Measurements from ENCODE around the gene CXXC5. TPM values are rescaled to one million over a fixed set of nuclear protein-coding genes. Genes with fewer than 3 reads are reported as not detected.

CXXC5 gene
- total and polyA plus RNA-seq, 3 experiments from 2014 or later: 2.1 to 67.0 (median 3.1) TPM

DNA sequence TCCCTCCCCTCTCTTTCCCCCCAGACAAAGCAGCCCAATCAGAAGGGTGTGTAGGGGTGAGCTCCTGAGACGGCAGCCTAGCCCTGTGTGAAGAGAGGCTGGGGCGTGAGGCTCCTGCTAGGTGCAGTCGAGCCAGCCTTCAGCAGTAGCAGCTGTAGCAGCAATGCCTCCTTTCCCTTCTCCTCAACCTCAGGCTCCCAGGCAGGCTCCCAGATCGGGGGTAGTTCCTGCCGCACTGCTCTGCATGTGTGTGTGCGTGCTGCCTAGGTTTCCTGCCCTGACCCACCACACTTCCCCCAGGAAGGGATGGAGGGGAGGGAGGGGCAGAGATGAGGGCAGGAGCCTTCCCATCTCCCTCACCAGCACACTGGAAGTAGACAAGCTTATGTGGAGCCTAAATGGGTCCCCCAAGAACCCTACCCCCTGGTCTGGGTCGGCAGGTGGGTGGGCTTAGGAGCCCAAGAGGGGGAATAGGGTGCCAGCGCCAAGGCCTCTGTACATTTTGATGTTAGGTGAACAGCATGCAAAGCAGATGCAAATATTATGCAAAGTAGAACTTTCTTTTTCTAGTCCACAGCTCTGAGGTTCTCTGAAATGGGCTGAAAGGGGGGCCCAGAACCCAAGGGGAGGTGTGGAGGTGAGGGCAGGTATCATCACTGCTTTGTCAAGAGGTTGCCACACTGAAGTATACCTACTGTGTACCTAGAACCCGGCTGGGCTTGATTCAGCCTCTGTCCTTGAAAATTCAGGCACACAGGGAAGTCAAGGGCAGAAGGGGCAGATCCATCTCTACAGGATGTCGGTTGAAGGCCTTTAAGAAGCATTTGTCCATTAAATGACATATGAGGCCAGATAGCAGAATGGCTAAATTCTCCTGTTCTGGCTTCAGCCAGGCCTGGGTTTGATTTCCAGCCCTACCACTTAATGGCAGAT lies 57.8 kb downstream of the CXXC5 start:
- Mint-ChIP-seq H3K36me3 (no peaks in the 10 kb centered on the region), H3K9me3 (no peaks in the 10 kb centered on the region), H3K27ac (peak overlapping the region; percentile 24 to 65 (median 48)), H3K4me1 (peaks cover 25 to 50% (median 34%) of the 10 kb centered on the region in 3 donors), H3K27me3 (peaks cover 3 to 6% of the 10 kb centered on the region in 2 donors), H3K4me3 (peak overlapping the region in 1 of 7 donors; percentile 13)
- Histone ChIP-seq H3K4me1 (ENCODE audit: insufficient read depth, low read length) (peaks cover 27% of the 10 kb centered on the region), H3K36me3 (ENCODE audit: insufficient read depth, low read length) (no peaks in the 10 kb centered on the region), H3K4me3 (ENCODE audit: low read length) (no peak overlapping the region), H3K9me3 (ENCODE audit: low read length) (no peaks in the 10 kb centered on the region), H3K27ac (ENCODE audit: low read depth, low read length) (no peak overlapping the region), H3K27me3 (ENCODE audit: insufficient read depth, low read length, poor library complexity, severe bottlenecking) (no peaks in the 10 kb centered on the region)
- ChIA-PET POLR2A (no interaction called here), CTCF (interaction anchor here (1.0 kb wide), 1 partner anchor 16 kb away, joined by 3 read pairs; no protein-coding TSS in a partner anchor)
- no peak for DNase-seq

DNA sequence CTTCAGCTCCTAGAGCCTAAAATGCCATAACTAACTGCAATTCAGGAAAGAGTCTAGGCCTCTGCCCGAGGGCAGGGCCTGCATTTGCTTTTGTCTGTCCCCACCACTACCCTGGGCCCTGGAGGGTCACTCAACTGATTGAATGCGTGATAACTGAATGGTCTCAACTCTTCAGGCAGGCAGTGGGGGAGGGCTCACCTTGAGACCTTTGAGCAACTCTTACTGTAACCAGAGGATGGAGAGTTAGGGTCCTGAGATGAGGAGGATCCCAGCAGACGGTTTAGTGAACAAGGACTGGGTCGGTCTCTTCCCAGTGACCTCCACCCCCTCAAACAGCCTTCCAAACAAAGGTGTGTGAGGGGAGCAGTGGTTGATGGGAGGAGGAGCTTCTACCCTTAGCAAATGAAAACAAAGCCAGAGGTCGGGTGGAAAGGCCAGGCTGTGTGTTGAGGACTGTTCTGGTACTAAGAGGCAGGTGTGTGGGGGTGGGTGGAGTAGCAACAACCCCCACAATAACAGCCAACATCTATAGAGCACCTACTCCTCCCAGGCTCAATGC lies 59.4 kb downstream of the CXXC5 start:
- H3K27me3 Mint-ChIP-seq: peaks cover 3% of the 10 kb centered on the region in 2 donors
- H3K36me3 Mint-ChIP-seq: no peaks in the 10 kb centered on the region
- H3K4me1 Mint-ChIP-seq: peaks cover 21 to 48% (median 32%) of the 10 kb centered on the region in 3 donors
- Histone ChIP-seq H3K27ac (ENCODE audit: low read depth, low read length) (no peak overlapping the region), H3K4me3 (ENCODE audit: low read length) (no peak overlapping the region), H3K36me3 (ENCODE audit: insufficient read depth, low read length) (no peaks in the 10 kb centered on the region), H3K4me1 (ENCODE audit: insufficient read depth, low read length) (peaks cover 32% of the 10 kb centered on the region), H3K9me3 (ENCODE audit: low read length) (no peaks in the 10 kb centered on the region), H3K27me3 (ENCODE audit: insufficient read depth, low read length, poor library complexity, severe bottlenecking) (no peaks in the 10 kb centered on the region)
- H3K9me3 Mint-ChIP-seq: no peaks in the 10 kb centered on the region
- ChIA-PET CTCF (interaction anchor here (0.5 to 1.5 kb wide), 3 partner anchors 17 to 140 kb away, joined by 3 to 5 read pairs (median 3); no protein-coding TSS in a partner anchor), POLR2A (interaction anchor here (0.7 kb wide), 1 partner anchor 286 kb away, joined by 3 read pairs; no protein-coding TSS in a partner anchor)
- H3K4me3 Mint-ChIP-seq: no peak overlapping the region
- no peak for DNase-seq
- H3K27ac Mint-ChIP-seq: peak overlapping the region; percentile 27 to 83 (median 77)

DNA sequence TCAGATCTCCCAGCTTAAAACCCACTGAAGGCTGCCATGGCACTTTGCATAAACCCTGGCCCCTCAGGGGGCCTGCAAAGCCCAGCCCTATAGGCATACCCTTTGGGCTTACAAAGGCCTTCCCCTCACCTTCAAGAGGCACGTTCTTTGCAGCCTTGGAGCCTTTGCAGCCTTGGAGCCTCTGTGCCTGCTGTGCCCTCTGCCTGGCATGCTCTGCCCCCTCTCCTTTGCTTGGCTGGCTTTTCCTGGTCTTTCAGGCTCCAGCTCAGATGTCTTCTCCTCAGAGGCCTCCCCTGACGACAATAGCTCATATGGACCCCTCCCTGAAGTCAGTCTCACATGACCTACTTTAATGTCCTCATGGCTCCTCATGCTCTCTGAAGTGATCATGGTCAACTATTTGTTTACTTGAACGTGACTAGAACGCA lies 60.3 kb downstream of the CXXC5 start:
- Mint-ChIP-seq H3K36me3 (no peaks in the 10 kb centered on the region), H3K27me3 (no peaks in the 10 kb centered on the region), H3K4me3 (peak overlapping the region in 5 of 7 donors; percentile 23 to 85 (median 64)), H3K4me1 (peaks cover 26 to 58% (median 34%) of the 10 kb centered on the region in 3 donors), H3K27ac (peak overlapping the region; percentile 20 to 96 (median 78)), H3K9me3 (no peaks in the 10 kb centered on the region)
- H3K27me3 ChIP-seq (ENCODE audit: insufficient read depth, low read length, poor library complexity, severe bottlenecking): no peaks in the 10 kb centered on the region
- no peaks in the 10 kb centered on the region for H3K36me3 ChIP-seq (ENCODE audit: insufficient read depth, low read length)
- peaks cover 32% of the 10 kb centered on the region for H3K4me1 ChIP-seq (ENCODE audit: insufficient read depth, low read length)
- POLR2A ChIA-PET: interaction anchor here (0.7 to 2.6 kb wide), 2 partner anchors 8 to 285 kb away, joined by 3 to 15 read pairs; no protein-coding TSS in a partner anchor
- no peaks in the 10 kb centered on the region for H3K9me3 ChIP-seq (ENCODE audit: low read length)
- H3K27ac ChIP-seq (ENCODE audit: low read depth, low read length): peak overlapping the region; percentile 51
- DNase-seq: no peak
- CTCF ChIA-PET: interaction anchor here (0.8 to 4.3 kb wide), 5 partner anchors 17 to 67 kb away, joined by 3 to 19 read pairs (median 12); no protein-coding TSS in a partner anchor
- no peak overlapping the region for H3K4me3 ChIP-seq (ENCODE audit: low read length)

DNA sequence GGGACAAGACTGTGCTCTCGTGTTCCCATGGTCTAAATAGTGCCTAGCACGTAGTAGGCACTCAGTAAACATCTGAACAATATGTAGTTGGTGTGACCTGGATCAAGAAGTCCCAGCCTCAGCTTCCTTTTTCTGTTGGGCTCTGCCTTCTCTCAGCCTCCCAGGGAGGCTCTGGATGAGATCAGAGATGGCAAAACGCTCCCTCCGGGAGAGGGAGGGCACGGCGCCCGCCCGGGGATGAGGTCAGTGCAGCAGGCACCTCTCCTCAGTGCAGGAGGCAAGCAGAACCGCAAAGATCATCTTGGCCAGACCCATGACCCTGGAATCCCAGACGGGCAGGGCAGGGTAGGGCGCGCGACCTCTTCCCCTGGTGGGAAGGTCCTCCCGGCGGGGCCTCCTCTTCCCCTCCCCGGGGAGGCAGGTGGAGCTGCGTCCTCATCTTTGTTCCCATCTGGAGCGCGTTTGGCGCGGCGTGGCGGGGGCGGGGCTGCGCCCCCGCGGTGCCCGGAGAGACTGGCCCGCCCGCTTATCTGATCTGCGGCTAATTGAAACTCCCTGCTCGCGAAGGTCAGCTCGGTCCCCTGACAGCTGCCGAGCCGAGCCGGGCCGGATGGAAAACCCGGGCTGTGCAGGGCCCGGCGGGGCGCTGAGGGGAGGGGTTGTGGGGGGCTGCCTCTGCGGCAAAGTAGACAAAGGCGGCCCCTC lies 60.9 kb downstream of the CXXC5 start:
- no peaks in the 10 kb centered on the region for H3K9me3 Mint-ChIP-seq
- H3K4me1 Mint-ChIP-seq: peaks cover 26 to 60% (median 34%) of the 10 kb centered on the region in 3 donors
- ChIA-PET POLR2A (interaction anchor here (2.0 to 2.7 kb wide), 3 partner anchors 9 to 73 kb away, joined by 10 to 19 read pairs (median 15); no protein-coding TSS in a partner anchor), CTCF (interaction anchor here (0.6 to 4.3 kb wide), 7 partner anchors 9 to 74 kb away, joined by 3 to 19 read pairs (median 7); no protein-coding TSS in a partner anchor)
- peak overlapping the region; percentile 20 to 96 (median 82) for H3K27ac Mint-ChIP-seq
- Histone ChIP-seq H3K9me3 (ENCODE audit: low read length) (no peaks in the 10 kb centered on the region), H3K27me3 (ENCODE audit: insufficient read depth, low read length, poor library complexity, severe bottlenecking) (no peaks in the 10 kb centered on the region), H3K27ac (ENCODE audit: low read depth, low read length) (peak overlapping the region; percentile 76), H3K4me1 (ENCODE audit: insufficient read depth, low read length) (peaks cover 32% of the 10 kb centered on the region), H3K36me3 (ENCODE audit: insufficient read depth, low read length) (no peaks in the 10 kb centered on the region), H3K4me3 (ENCODE audit: low read length) (no peak overlapping the region)
- DNase-seq: no peak
- H3K4me3 Mint-ChIP-seq: peak overlapping the region in 6 of 7 donors; percentile 23 to 85 (median 61)
- H3K27me3 Mint-ChIP-seq: no peaks in the 10 kb centered on the region
- H3K36me3 Mint-ChIP-seq: no peaks in the 10 kb centered on the region

DNA sequence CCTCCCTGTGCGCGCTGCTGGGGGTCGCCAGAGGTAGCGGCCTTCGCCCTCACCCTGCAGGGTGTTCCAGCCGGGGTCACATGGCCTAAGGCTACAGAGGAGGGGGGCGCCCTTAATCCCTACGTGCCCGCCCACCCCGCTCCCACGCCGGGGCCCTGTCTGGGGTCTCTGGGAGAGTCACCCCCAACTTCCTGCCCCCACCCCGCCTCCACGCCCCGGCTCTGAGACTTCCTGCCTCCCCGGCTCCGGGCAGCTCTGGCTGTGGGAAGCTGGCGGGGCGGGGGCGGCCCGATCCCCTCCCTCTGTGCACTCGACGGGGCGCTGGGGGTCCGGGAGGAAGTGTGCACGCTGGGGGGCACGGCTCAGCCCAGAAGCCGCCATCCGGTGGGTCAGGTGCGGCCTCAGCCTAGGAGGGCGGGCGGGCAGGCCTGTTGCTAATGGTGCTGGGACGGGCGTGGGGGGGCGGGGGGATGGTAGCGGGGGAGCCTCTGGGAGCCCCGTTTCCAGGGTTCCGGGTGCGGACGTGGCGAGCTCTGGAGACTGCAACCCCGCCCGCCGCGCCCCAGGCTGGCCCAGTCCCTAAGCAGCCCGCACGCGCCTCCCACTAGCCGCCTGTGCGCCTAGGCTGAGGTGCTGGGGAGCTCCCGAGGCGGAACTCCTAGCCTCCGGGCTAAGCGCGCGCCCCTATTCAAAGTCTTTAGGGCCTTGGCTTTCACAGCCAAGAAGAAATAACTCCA lies 61.6 kb downstream of the CXXC5 start:
- Histone ChIP-seq H3K4me1 (ENCODE audit: insufficient read depth, low read length) (peaks cover 32% of the 10 kb centered on the region), H3K27ac (ENCODE audit: low read depth, low read length) (peak overlapping the region; percentile 76), H3K4me3 (ENCODE audit: low read length) (peak overlapping the region; percentile 22), H3K36me3 (ENCODE audit: insufficient read depth, low read length) (no peaks in the 10 kb centered on the region), H3K9me3 (ENCODE audit: low read length) (no peaks in the 10 kb centered on the region), H3K27me3 (ENCODE audit: insufficient read depth, low read length, poor library complexity, severe bottlenecking) (no peaks in the 10 kb centered on the region)
- Mint-ChIP-seq H3K4me3 (peak overlapping the region; percentile 76 to 90 (median 79)), H3K36me3 (no peaks in the 10 kb centered on the region), H3K27me3 (no peaks in the 10 kb centered on the region), H3K4me1 (peaks cover 26 to 63% (median 36%) of the 10 kb centered on the region in 3 donors), H3K9me3 (no peaks in the 10 kb centered on the region), H3K27ac (peak overlapping the region; percentile 85 to 97 (median 96))
- CTCF ChIA-PET: interaction anchor here (0.6 to 4.3 kb wide), 10 partner anchors 10 to 135 kb away, joined by 4 to 26 read pairs (median 7); partner anchors contain the start of gene CXXC5
- peak; percentile 20 to 75 (median 51) for DNase-seq
- POLR2A ChIA-PET: interaction anchor here (1.4 to 2.7 kb wide), 6 partner anchors 10 to 139 kb away, joined by 3 to 19 read pairs (median 11); no protein-coding TSS in a partner anchor

DNA sequence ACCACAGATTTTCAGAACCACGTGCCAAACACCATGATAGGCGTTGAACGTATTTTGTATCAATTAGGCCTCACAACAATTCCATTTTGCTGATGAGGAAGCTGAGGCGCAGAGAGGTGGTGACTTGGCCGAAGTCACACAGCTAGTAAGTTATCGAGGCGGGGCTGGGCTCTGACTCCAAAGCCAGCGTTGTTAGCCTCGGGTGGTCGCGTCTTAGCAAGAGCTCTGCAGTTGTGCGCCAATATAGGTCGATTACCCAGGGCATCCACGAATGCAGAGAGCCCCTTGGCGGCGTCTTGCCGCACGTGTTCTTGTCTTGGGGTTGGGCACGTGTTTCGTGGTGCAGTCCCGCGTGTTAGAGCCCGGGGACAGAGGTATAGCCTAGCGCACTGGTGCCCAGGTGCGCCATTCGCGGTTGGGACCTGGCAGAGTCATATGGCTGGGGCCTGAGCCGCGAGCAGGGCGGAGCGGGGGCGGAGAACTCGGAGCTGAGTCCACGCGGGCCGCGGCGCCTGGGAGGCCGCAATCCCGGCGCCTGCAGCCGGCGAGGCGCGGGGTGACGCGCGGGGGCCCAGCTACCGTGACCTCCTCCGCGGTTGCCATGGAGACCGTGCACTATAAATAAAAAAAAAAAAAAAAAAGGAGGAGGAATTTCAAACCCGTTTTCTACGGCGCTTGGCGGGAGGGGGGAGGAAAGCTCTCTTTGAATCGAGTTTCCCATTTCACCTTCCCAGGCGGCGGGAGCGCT lies 62.3 kb downstream of the CXXC5 start:
- Mint-ChIP-seq H3K36me3 (no peaks in the 10 kb centered on the region), H3K9me3 (no peaks in the 10 kb centered on the region), H3K27me3 (no peaks in the 10 kb centered on the region), H3K4me3 (peak overlapping the region; percentile 76 to 90 (median 79)), H3K27ac (peak overlapping the region; percentile 85 to 97 (median 96)), H3K4me1 (peaks cover 26 to 57% (median 33%) of the 10 kb centered on the region in 3 donors)
- no peaks in the 10 kb centered on the region for H3K36me3 ChIP-seq (ENCODE audit: insufficient read depth, low read length)
- H3K9me3 ChIP-seq (ENCODE audit: low read length): no peaks in the 10 kb centered on the region
- H3K4me3 ChIP-seq (ENCODE audit: low read length): peak overlapping the region; percentile 78
- DNase-seq: peak; percentile 69 to 89 (median 79)
- peaks cover 32% of the 10 kb centered on the region for H3K4me1 ChIP-seq (ENCODE audit: insufficient read depth, low read length)
- ChIA-PET CTCF (interaction anchor here (0.8 to 4.3 kb wide), 15 partner anchors 10 to 260 kb away, joined by 3 to 26 read pairs (median 4); partner anchors contain the start of gene CXXC5), POLR2A (interaction anchor here (0.5 to 2.7 kb wide), 12 partner anchors 10 to 556 kb away, joined by 3 to 19 read pairs (median 10); partner anchors contain the start of genes CXXC5 and STING1)
- no peaks in the 10 kb centered on the region for H3K27me3 ChIP-seq (ENCODE audit: insufficient read depth, low read length, poor library complexity, severe bottlenecking)
- peak overlapping the region; percentile 76 for H3K27ac ChIP-seq (ENCODE audit: low read depth, low read length)

Measured in CD8-positive, alpha-beta memory T cell (primary cell).